HG03457 (cell line): ENCODE data around the gene CYP4F8.
"Not testable (repeated sequence)": the region's sequence is repeated elsewhere in the genome, so short reads cannot be mapped to it uniquely, and the experiment has no call there.

Experiments used
- ATAC-seq: cut with Tn5 transposase; IDR thresholded peaks from one replicate; pipeline ENCODE4 v1.9.1; 2021; ENCODE audit warnings: moderate number of reproducible peaks; ENCODE audit not compliant: unreplicated experiment

Gene CYP4F8

GRCh38 chr19:15614507-15615379, at the start of gene CYP4F8:
Gene CYP4F8, plus strand, starts transcription at chr19:15615218. Its CDS starts 399 bp downstream, at chr19:15615617.
- ATAC-seq = no peak

GRCh38 chr19:15570420-15570819, 44.6 kb upstream of the CYP4F8 start:
- ATAC-seq = no peak

GRCh38 chr19:15575406-15575805, 39.6 kb upstream of the CYP4F8 start:
- ATAC-seq = no peak

GRCh38 chr19:15576526-15577156, 38.4 kb upstream of the CYP4F8 start:
- no peak for ATAC-seq

GRCh38 chr19:15577184-15577771, 37.7 kb upstream of the CYP4F8 start:
- ATAC-seq = no peak

GRCh38 chr19:15583346-15583745, 31.7 kb upstream of the CYP4F8 start:
- ATAC-seq = no peak

- ATAC-seq = no peak
Measured at GRCh38 chr19:15584095-15584494, 30.9 kb upstream of the CYP4F8 start.

GRCh38 chr19:15584541-15585115, 30.4 kb upstream of the CYP4F8 start:
- no peak for ATAC-seq

GRCh38 chr19:15587663-15588062, 27.4 kb upstream of the CYP4F8 start:
- ATAC-seq = no peak

GRCh38 chr19:15588265-15588664, 26.8 kb upstream of the CYP4F8 start:
- no peak for ATAC-seq

- no peak for ATAC-seq
Measured at GRCh38 chr19:15589760-15590451, 25.1 kb upstream of the CYP4F8 start.

GRCh38 chr19:15591796-15592195, 23.2 kb upstream of the CYP4F8 start:
- ATAC-seq = no peak

GRCh38 chr19:15592506-15592905, 22.5 kb upstream of the CYP4F8 start:
- ATAC-seq = not testable (repeated sequence)

GRCh38 chr19:15593766-15594165, 21.3 kb upstream of the CYP4F8 start:
- ATAC-seq = not testable (repeated sequence)

- no peak for ATAC-seq
Measured at GRCh38 chr19:15595069-15595468, 19.9 kb upstream of the CYP4F8 start.

- not testable (repeated sequence) for ATAC-seq
Measured at GRCh38 chr19:15607978-15608925, 6.8 kb upstream of the CYP4F8 start.

GRCh38 chr19:15609261-15609660, 5.8 kb upstream of the CYP4F8 start:
- no peak for ATAC-seq

GRCh38 chr19:15612342-15612741, 2.7 kb upstream of the CYP4F8 start:
- no peak for ATAC-seq

- no peak for ATAC-seq
Measured at GRCh38 chr19:15613338-15613737, 1.7 kb upstream of the CYP4F8 start.

- no peak for ATAC-seq
Measured at GRCh38 chr19:15615526-15615925, 508 bp downstream of the CYP4F8 start.
